HG03060 (cell line): ENCODE results near the gene MANF.

ENCODE experiments used
- ATAC-seq: cut with Tn5 transposase; IDR thresholded peaks from one replicate; pipeline ENCODE4 v1.9.1; 2021; ENCODE audit warnings: low read depth, moderate number of reproducible peaks; ENCODE audit not compliant: unreplicated experiment

The MANF gene

DNA sequence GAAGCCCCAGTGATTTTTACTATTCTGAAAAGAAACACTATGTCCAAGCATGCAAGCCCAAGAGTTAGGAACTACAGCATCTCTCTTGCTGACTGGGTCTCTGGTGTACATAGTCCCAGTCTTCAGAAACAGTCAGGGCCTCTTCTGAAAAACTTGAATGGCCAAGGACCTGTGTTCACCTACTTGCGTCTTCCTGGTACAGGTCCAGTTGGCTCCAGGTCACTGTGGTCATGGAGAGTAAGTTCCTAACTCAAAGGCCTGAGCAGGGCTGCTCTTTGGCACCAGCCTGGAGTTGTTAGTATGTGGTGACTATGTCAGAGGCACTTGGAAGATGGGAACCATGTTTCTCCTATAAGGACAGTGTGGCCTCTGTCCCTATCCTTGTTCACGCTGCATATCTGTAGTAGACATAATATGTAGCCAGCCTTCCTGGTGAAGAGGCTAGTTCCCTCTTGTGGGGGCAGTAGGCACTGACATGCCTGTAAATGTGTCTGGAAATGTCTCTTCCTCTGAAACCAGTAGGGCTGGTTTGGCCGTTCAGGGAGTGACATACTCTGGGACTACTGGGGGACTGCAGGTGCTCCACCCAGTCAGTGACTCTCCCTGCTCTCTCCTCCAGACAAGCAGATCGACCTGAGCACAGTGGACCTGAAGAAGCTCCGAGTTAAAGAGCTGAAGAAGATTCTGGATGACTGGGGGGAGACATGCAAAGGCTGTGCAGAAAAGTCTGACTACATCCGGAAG lies 3.4 kb downstream of the MANF start:
- no peak for ATAC-seq

DNA sequence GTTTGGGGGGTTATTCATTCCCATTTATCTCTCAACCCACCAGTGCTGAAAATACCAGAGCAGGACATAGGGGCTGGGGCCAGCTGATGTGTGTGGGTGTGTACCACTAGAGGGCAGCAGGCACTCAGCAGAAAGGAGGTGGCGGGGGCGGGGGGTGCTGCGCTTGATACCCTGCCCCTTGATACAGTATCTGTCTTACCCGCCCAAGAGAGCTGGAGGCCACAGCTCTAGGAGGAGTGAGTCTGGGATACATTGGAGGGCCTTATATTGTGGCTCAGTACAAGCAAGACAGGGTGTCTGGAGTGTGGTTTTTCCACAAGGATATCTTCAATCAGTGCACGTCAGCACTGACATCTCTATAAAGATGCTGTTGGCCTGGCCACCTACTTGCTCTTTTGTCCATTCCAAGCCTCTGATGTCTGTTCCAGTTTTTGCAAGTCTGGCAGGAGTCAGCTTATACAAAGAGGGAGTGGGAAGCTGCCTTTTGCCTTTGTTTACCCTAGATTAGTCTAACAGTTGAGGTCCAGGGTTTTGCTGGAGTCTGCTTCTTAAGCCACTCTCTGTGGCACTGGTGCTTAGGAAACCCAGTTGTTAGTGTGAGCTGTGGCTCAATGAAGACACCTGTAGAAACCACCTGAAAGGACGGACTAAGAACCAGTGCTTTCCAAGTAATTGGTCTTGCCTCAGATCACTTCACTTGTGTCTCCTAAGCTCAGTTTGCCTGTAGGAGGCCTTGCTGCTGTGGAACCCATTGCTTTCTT lies 4.5 kb downstream of the MANF start:
- no peak for ATAC-seq

DNA sequence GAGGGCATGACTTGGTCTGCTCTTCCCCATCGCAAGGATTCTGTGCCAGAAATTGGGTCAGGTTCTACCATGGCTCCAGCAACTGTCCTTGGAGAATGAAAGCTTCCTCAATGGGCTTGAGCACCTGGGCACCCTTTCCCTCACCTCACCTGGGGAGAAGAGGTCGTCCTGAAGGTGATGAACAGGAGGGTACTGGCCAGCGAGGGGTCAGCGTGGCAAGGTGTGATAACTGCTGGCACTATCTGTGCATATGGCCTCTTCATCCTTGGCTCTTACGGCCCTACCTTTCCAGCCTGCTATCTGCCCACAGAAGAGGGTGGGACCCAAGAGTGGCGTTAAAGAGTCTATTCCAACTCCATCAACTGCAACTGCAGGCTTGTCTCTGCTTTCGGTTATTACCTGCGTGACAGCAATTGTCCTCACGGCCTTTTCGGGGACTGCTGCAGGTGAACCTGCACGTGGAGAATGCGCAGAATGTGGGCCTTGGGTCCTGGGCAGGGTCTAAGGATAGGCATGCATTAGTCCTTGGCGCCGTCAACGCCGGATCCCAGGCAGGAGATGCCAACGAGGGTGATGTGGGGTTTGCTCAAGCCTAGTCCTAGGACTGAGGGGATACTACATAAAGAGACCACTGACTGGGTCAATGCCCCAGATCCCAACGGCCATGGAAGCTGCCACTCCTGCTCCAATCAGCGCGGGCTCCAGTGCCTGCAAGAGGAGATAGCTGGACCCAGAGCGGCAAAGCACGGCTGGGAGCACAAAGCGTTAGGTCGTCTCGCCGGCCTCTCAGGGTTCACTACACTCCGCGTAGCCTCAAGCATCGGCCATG lies 5.4 kb downstream of the MANF start:
- peak; percentile 2 for ATAC-seq

DNA sequence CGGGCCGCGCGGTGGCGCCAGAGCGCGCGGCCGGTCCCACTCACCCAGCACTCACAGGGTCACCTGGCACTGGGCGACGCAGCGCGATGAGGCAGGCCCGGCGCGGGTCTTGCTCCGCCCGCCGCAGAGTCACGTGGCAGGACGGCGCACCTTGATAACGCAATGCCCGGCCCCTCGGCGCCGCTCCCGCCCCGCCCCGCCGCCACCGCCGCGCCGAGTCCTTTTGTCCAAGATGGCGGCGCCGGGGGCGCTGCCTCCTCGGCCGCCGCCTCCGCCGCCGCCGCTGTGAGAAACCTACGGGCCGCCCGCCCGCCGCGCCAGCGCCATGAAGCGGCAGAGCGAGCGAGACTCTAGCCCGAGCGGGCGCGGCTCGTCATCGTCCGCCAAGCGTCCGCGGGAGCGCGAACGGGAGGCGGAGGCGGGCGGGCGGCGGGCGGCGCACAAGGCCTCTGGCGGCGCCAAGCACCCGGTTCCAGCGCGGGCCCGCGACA lies 6.0 kb downstream of the MANF start, which contains the start of gene RBM15B:
TSS of gene RBM15B (plus strand) at position 211 of the 491 bp plus-strand sequence. CDS start at position 326, 115 bp downstream.
- ATAC-seq = peak; percentile 71

DNA sequence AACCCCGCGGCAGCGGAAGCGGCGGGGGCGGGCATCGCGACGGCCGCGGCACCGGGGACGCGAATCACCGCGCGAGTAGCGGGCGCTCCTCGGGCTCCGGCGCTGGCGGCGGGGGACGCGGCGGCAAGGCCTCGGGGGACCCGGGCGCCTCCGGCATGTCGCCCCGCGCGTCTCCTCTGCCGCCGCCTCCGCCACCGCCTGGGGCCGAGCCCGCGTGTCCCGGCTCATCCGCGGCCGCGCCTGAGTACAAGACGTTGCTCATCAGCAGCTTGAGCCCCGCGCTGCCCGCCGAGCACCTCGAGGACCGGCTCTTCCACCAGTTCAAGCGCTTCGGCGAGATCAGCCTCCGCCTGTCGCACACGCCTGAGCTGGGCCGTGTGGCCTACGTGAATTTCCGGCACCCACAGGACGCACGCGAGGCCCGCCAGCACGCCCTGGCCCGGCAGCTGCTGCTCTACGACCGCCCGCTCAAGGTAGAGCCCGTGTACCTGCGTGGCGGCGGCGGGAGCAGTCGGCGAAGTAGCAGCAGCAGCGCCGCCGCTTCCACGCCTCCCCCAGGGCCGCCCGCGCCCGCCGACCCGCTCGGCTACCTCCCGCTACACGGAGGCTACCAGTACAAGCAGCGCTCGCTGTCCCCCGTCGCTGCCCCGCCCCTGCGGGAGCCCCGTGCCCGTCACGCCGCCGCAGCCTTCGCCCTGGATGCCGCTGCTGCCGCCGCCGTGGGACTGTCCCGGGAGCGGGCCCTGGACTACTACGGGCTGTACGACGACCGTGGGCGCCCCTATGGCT lies 6.7 kb downstream of the MANF start:
- no peak for ATAC-seq

DNA sequence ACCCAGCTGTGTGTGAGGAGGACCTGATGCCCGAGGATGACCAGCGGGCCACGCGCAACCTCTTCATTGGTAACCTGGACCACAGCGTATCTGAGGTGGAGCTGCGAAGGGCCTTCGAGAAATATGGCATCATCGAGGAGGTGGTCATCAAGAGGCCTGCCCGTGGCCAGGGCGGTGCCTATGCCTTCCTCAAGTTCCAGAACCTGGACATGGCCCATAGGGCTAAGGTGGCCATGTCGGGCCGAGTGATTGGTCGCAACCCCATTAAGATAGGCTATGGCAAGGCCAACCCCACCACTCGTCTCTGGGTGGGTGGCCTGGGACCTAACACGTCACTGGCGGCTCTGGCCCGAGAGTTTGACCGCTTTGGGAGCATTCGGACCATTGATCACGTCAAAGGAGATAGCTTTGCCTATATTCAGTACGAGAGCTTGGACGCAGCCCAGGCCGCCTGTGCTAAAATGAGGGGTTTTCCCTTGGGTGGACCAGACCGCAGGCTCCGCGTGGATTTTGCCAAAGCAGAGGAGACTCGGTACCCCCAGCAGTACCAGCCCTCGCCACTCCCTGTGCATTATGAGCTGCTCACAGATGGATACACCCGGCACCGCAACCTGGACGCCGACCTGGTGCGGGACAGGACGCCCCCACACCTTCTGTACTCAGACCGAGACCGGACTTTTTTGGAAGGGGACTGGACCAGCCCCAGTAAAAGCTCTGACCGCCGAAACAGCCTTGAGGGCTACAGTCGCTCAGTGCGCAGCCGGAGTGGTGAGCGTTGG lies 7.5 kb downstream of the MANF start:
- ATAC-seq = no peak

DNA sequence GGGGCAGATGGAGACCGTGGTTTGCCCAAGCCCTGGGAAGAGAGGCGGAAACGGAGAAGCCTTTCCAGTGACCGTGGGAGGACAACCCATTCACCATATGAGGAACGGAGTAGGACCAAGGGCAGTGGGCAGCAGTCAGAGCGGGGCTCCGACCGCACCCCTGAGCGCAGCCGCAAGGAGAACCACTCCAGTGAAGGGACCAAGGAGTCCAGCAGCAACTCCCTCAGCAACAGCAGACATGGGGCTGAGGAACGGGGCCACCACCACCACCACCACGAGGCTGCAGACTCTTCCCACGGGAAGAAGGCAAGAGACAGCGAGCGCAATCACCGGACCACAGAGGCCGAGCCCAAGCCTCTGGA lies 8.0 kb downstream of the MANF start:
- no peak for ATAC-seq

DNA sequence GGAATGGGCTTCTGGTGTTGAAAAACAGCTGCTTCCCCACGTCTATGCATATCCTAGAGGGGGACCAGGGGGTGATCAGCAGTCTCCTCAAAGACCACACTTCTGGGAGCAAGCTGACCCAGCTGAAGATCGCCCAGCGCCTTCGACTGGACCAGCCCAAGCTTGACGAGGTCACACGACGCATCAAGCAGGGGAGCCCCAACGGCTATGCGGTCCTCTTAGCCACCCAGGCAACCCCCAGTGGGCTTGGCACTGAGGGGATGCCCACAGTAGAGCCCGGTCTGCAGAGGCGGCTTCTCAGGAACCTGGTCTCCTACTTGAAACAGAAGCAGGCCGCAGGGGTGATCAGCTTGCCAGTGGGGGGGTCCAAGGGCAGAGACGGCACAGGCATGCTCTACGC lies 8.5 kb downstream of the MANF start:
- ATAC-seq = no peak

DNA sequence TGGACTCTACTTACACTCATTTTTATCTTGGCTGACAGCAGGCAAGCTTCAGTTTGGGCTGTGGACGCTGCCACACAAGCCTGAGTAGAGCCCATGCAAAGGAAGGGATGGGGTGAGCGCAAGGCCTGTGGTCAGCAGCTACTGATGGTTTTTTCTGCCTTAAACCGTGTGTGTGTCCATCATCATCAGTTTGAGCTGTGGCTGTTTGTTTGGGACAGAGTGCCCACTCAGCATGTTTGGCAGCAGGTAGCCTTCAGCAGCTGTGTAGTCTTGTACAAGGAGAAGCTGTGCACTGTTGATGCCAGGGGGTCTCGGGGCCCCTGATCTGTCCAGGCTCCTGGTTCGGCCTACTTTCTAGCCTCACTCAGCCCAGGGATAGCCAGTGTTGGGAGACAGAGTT lies 9.4 kb downstream of the MANF start:
- ATAC-seq = no peak

DNA sequence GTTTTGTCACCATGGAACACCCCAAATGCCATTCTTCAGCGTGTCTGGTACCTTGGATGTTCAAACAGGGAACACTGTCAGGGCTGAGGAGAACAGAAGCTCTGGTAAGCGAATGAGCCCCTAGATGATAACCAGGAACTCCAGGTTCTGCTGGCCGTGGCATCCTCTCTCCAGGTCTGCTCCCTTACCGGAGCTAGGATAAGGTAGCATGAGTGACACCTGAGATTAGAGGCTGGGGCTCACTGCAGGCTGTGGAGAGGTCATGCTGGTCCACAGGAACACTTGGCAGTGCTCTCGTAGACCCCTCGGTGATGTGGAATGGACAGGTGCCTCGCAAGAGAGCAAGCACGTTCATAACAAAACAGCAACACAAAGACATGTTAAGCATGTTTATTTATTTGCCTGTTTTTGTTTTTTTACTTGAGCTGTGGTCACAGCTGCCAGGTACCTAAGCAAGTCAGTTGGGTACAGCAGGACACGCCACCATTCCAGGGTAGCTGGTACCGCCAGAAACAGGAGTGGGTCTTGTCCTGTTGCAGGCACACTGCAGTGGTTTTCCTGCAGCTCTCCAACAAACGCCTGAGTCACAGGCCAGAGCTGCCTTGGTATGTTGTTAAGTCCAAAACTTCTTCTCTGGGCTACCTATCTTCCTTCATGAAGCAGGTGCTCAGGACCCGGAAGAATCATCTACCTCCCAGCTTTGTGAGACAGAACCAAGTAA lies 10.6 kb downstream of the MANF start:
- no peak for ATAC-seq

DNA sequence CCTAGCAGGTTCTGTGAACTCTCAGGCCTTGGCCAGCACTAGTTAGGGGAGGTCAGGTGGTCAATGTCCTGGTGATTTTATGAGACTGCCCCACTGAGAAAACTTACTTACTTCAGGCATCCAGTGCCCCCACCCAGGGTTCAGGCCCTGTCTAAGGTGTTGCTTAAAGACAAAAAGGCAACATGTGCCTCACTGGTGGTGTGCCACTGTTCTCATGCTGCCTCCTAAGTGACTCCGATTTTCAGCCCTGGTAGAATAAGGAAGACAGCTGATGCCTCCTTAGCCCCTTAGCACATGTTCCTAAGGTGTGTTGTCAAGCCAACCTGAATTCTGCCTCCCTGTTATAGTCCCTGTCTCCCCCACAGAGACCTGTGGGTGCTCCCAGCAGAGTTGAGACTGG lies 11.3 kb downstream of the MANF start:
- no peak for ATAC-seq

DNA sequence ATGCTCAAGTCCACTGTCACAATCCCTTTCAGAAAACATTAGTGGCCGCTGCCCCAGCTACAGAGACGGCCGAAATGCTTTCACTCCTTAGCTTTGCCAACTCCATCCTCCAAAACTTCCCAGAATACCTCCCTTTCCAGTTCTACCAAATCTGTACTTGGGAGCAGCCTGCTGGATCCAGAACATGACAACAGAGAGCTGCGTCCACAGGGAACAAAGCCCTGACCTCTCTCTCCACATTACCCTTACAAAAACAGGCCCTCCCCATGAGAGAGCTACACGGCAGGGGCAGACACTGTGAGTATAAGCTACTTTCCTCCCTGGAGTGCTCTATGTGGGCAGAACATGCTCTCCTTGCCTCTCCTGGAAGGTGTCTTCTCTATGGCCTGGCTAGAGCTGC lies 12.3 kb downstream of the MANF start:
- ATAC-seq = no peak

DNA sequence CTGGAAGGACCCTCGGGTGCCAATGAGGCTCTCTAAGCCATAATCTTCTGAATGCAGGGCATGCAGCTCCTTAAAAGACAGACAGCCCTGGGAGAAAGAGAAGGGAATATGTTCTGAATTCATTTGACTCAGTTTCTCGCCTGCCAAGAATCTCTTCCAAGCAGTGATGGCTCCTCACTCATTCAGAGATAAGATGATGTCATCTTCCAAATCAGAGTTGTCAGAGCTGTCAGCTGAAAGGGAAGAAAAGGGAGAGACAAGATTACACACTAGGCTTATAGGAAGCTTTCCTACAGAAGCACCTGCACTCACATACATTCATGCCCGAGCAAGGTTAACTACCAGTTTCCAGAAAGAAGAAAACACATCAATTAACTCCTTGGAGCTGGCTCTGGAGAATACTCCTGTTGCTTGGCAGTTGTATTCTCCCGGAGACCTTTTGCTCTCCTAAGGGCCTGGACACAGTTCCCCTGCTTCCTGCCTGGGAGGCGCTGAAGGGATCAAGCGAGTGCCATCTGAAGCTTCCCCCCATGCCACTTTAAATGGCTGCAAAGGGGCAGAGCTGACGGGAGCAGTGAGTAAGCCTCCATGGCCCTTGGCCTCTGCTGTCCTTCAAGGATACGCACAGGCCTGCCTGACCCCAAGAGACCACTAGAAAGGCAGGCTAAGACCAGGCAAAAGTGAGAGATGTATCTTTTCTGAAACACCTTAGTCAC lies 13.7 kb downstream of the MANF start:
- ATAC-seq = no peak

DNA sequence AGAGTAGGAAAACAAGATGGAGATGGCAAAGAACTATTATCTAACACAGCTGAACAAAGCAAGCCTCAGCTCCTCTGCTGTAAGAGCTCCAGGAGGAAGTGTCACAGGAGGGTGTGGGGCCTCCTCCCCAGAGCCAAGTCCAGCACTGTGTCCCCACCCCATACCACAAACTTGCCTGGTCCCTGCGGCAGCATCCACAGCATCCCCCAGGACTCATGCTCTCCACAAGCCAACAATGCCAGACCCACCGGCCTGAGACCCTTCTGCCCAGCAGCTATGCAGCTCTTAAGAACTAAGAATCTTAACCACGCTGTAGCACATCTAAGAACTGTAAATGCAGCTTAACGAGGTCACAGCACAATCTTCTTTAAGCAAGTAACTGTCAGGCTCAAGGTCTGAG lies 15.1 kb downstream of the MANF start:
- ATAC-seq = no peak

DNA sequence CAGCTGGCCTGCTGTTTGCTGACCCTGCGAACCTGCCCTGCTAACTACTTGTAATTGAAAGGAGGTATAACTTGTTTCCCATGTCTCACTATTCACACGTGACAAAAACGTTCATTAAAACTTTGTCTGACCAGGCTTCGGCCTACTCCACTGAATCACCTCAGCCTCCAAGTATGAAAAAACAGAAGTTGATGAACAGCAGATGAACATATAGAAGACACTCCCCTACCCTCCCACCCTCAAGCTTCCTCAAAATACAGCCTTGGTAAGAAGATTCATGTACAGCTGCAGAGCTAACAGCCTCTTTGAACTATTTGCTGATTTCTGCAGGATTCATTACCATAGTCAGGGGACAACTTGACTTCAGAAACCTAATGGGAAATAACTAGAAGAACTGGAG lies 16.6 kb downstream of the MANF start:
- no peak for ATAC-seq

DNA sequence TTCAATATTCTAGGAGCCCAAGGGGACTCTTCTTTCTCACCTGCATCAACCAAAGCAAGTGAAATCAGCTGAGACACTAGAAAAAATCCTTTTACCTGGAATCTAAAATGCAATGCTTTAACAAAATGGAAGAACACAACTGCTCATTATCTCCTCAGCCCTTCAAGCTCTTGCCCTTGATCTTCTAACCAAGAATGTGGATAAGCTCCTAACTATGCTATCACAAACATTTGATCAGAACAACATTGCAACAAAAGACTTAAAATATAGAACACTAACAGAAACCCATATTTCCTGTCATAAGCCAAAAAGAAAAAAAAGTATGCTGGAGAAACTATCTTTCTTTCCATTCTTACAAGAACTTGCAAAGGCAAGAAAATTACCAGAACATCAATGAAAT lies 18.6 kb downstream of the MANF start:
- ATAC-seq = no peak

DNA sequence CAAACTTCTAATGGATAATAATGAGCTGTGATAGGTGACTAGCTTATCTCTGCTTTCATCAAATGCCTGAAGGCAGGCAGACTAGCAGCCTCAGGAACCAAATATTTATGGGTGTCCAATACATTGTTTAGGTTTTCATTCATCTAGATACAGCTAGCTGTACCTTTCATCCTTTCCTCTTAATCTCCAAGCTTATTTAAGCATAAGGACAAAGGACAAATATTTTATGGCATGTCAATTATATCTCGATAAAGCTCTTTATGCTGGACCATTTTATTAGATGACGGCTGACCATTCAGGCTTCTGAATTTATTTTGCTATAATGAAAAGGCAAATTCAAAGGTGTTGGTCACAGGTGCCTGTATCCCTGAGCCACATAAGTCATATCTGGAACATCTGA lies 22.9 kb downstream of the MANF start:
- ATAC-seq = no peak

DNA sequence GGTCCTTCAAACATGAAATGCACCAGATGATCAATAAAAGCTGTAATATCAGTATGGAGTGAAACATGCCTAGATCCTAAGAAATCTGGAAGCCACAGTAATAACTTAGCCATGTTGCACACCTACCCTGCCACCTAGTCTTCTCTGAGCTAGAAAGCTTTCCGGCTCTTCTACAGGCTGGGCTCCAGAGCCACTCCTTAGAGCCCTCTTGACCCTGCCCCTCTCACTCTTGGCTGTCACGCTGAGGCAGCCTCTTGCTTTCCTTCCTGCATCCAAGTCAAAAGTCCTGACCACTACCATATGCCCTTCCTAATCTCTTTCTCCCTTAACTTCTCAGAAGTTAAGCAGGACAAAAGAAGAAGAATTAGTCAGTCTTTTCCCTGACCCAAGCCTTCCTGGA lies 23.7 kb downstream of the MANF start:
- no peak for ATAC-seq
